Measurements from ENCODE around the gene EDRF1.

DNA sequence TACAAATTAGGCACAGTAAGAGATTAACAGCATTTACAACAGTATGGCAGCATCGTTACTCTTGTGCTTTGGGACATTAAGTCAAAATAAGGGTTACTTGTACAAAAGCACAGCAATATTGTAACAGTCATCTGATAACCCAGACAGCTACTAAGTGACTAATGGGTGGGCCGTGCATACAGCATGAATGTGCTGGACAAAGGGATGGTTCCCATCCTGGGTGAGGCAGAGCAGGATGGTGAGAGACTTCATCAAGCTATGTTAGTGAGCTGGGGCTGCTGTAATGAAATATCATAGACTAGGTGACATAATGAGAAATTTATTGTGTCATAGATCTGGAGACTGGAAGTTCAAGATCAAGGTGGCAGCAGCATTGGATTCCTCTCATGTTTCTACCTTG lies 25.4 kb downstream of the EDRF1 start:
- TF ChIP-seq EZH2phosphoT487 (IDR thresholded peaks at IDR 0.05; ENCODE audit: insufficient read depth, low read depth) (no peak), EZH2 (IDR thresholded peaks at IDR 0.05; ENCODE audit: insufficient read depth, poor library complexity, severe bottlenecking) (no peak)

Measured in GM23248 (cell line).